T-cell (primary cell): ENCODE results near the gene AEBP1. TPM values are rescaled to one million over a fixed set of nuclear protein-coding genes. Genes with fewer than 3 reads are reported as not detected.

ENCODE experiments used
- ATAC-seq, 4 experiments: fragments of 200-7000 bp in 3 of 4; fragments of 150-1000 bp in 1 of 4; cut with Tn5 transposase; replicated peaks in 1 of 4; 1 replicate in 3 of 4; 2 replicates in 1 of 4; pipeline ENCODE4 v1.10.0; 2021; ENCODE audit warnings: moderate library complexity in 3 of 4, mild to moderate bottlenecking in 2 of 4, moderate number of reproducible peaks in 1 of 4
- CTCF ChIA-PET, 2 donors: fragments of 300-600 bp; sonication (Branson Sonifier 250); formaldehyde crosslinking; loops; one replicate each; lab custom pipeline; 2022; ENCODE audit warnings: antibody characterized with exemption in 2 of 2; lab: Charles Lee
- POLR2A ChIA-PET, 2 donors: fragments of 300-600 bp; sonication (Branson Sonifier 250); formaldehyde crosslinking; loops; one replicate each; lab custom pipeline; 2022; ENCODE audit warnings: antibody characterized with exemption in 2 of 2; lab: Charles Lee
- DNase-seq, 35 experiments: peaks; one replicate each; pipeline versions ENCODE4 v3.0.0 to v3.0.0-alpha.2; 2013 to 2023
- H3K27ac ChIP-seq: one replicate; pipeline ENCODE4 v1.5.1; 2013; ENCODE audit warnings: low read length
- H3K27me3 ChIP-seq, 2 experiments: replicated peaks in 1 of 2; 1 replicate in 1 of 2; 2 replicates in 1 of 2; pipeline versions ENCODE4 v1.6.1 to v1.7.0; 2013; ENCODE audit warnings: low read length in 1 of 2, mixed read lengths in 1 of 2; ENCODE audit not compliant: control insufficient read depth in 2 of 2, insufficient read depth in 2 of 2; ENCODE audit errors: extremely low read depth in 1 of 2
- H3K36me3 ChIP-seq, 2 donors: 1 replicate in 1 of 2; 2 replicates in 1 of 2; pipeline versions ENCODE4 v1.6.1 to v1.7.0; 2013; ENCODE audit warnings: low read length in 1 of 2; ENCODE audit not compliant: control insufficient read depth in 2 of 2, insufficient read depth in 1 of 2; ENCODE audit errors: extremely low read depth in 1 of 2
- H3K4me1 ChIP-seq, 2 experiments: 1 replicate in 1 of 2; 2 replicates in 1 of 2; pipeline versions ENCODE4 v1.6.1 to v1.7.0; 2013; ENCODE audit warnings: low read length in 2 of 2, mixed read lengths in 1 of 2; ENCODE audit not compliant: insufficient read depth in 2 of 2, control insufficient read depth in 1 of 2; ENCODE audit errors: extremely low read depth in 1 of 2
- H3K4me3 ChIP-seq, 2 donors: 1 replicate in 1 of 2; 2 replicates in 1 of 2; pipeline versions ENCODE4 v1.5.1 to v1.7.0; 2013; ENCODE audit warnings: mild to moderate bottlenecking in 2 of 2, low read length in 1 of 2, moderate library complexity in 1 of 2; ENCODE audit not compliant: control insufficient read depth in 1 of 2; ENCODE audit errors: extremely low read depth in 1 of 2
- H3K9me3 ChIP-seq: 2 replicates; pipeline ENCODE4 v1.7.0; 2013
- H3K27ac Mint-ChIP-seq, 2 donors: one replicate each; pipeline ENCODE4 v1.8.0; 2020 to 2021; ENCODE audit warnings: mild to moderate bottlenecking in 2 of 2, mixed read lengths in 2 of 2
- H3K27me3 Mint-ChIP-seq, 2 donors: one replicate each; pipeline ENCODE4 v1.8.0; 2021 to 2022; ENCODE audit warnings: mixed read lengths in 2 of 2
- H3K36me3 Mint-ChIP-seq: one replicate; pipeline ENCODE4 v1.8.0; 2021; ENCODE audit warnings: mixed read lengths
- H3K4me1 Mint-ChIP-seq, 3 donors: one replicate each; pipeline ENCODE4 v1.8.0; 2020 to 2022; ENCODE audit warnings: mixed read lengths in 3 of 3, mild to moderate bottlenecking in 1 of 3
- H3K4me3 Mint-ChIP-seq, 3 donors: one replicate each; pipeline ENCODE4 v1.8.0; 2020 to 2022; ENCODE audit warnings: mild to moderate bottlenecking in 3 of 3, mixed read lengths in 3 of 3, moderate library complexity in 3 of 3
- H3K9me3 Mint-ChIP-seq, 3 donors: one replicate each; pipeline ENCODE4 v1.8.0; 2020 to 2022; ENCODE audit warnings: mixed read lengths in 3 of 3
- WGBS: methylation state at CpG from one replicate; pipeline ENCODE4 v1.1.5; 2013; ENCODE audit warnings: missing lambda C conversion rate; ENCODE audit not compliant: insufficient coverage; 5-methylcytosine and 5-hydroxymethylcytosine counted together
- total RNA-seq, 35 experiments: library from RNA in 6 of 35; stranded (reverse) in 6 of 35; fragments of 120-200 nt in 1 of 35; gene quantifications; one replicate each; pipeline versions ENCODE4 v1.2.1 to v1.2.4 and lab custom pipeline; 2013 to 2026

The AEBP1 gene
- total RNA-seq, 5 donors from 2014 or later (not counting 1 experiment from before 2014, with no cell fraction given), result 18.1 to 28.4 (median 23.1) TPM

DNA sequence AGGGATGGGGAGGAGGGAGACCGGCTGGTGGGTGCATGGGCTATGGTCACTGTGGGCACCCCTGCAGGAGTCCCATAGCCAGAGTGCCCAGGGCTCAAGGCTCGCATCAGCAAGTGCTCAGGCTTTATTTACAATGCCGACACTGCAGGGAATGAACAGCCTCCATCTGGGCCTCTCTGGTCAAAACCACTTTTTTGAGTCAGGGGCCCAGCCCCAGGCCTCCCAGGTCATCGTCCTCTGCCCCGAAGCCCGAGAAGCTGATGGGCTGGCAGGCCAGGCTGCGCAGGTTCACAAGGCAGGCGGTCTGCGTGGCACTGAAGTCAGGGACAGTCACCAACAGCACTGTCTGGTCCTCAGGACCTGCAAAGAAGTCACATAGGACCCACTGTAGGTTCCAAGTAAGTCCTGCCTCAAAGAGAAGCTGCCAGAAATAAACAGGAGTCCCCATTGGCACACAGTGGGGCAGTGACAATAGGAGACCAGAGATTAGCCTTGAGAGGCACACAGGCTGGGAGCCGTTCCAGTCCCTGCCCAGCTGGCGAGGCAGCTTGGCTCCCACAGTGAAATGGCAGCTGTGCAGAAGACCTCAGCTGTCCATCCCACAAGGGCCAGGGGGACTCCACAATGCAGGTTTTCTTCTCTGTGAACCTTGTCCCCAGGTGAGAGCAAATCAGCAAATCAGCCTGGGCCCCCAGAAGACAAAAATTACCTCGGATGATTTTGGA, 10.6 kb downstream of the AEBP1 start:
- DNase-seq (no peak), ATAC-seq (no peak)
- ChIA-PET POLR2A (no interaction called here), CTCF (no interaction called here)
- Mint-ChIP-seq H3K9me3 (no peaks in the 10 kb centered on the region), H3K36me3 (peaks cover 27% of the 10 kb centered on the region), H3K4me1 (peaks cover 7 to 8% (median 7%) of the 10 kb centered on the region in 3 donors), H3K27ac (no peak overlapping the region), H3K27me3 (no peaks in the 10 kb centered on the region), H3K4me3 (no peak overlapping the region)
- H3K9me3 ChIP-seq, result no peaks in the 10 kb centered on the region
- H3K36me3 ChIP-seq, result peaks cover 24 to 29% of the 10 kb centered on the region in 2 donors
- H3K27me3 ChIP-seq, result no peaks in the 10 kb centered on the region
- H3K27ac ChIP-seq, result no peak overlapping the region
- 94% methylated on average over 12 of the region's 12 CpGs for WGBS
- H3K4me3 ChIP-seq, result no peak overlapping the region
- no peaks in the 10 kb centered on the region for H3K4me1 ChIP-seq

GRCh38 chr7:44116087-44116788, 12.1 kb downstream of the AEBP1 start:
- peaks cover 38% of the 10 kb centered on the region for H3K36me3 Mint-ChIP-seq
- WGBS, result 98% methylated on average over 12 of the region's 17 CpGs
- H3K4me3 Mint-ChIP-seq, result no peak overlapping the region

GRCh38 chr7:44116789-44117666, 12.9 kb downstream of the AEBP1 start:
- Histone ChIP-seq H3K4me3 (no peak overlapping the region), H3K36me3 (peaks cover 18 to 47% of the 10 kb centered on the region in 2 donors), H3K9me3 (no peaks in the 10 kb centered on the region), H3K27me3 (no peaks in the 10 kb centered on the region), H3K27ac (no peak overlapping the region), H3K4me1 (peaks cover 0 to 5% of the 10 kb centered on the region in 2 experiments)
- POLR2A ChIA-PET, result no interaction called here
- DNase-seq, result no peak
- ATAC-seq, result no peak
- Mint-ChIP-seq H3K27ac (no peak overlapping the region), H3K4me3 (no peak overlapping the region), H3K4me1 (peaks cover 19 to 27% (median 23%) of the 10 kb centered on the region in 3 donors), H3K36me3 (peaks cover 38% of the 10 kb centered on the region), H3K9me3 (no peaks in the 10 kb centered on the region), H3K27me3 (no peaks in the 10 kb centered on the region)
- CTCF ChIA-PET, result no interaction called here
- 96% methylated on average over 18 of the region's 25 CpGs for WGBS

More at GRCh38 chr7:44116087-44116788, 12.1 kb downstream of the AEBP1 start:
- ATAC-seq (no peak), DNase-seq (no peak)
- H3K27me3 Mint-ChIP-seq, result no peaks in the 10 kb centered on the region
- Histone ChIP-seq H3K27ac (no peak overlapping the region), H3K9me3 (no peaks in the 10 kb centered on the region), H3K4me1 (no peaks in the 10 kb centered on the region), H3K27me3 (no peaks in the 10 kb centered on the region), H3K36me3 (peaks cover 22 to 43% of the 10 kb centered on the region in 2 donors), H3K4me3 (no peak overlapping the region)
- H3K27ac Mint-ChIP-seq, result no peak overlapping the region
- ChIA-PET POLR2A (no interaction called here), CTCF (no interaction called here)
- H3K9me3 Mint-ChIP-seq, result no peaks in the 10 kb centered on the region
- H3K4me1 Mint-ChIP-seq, result peaks cover 19 to 20% (median 20%) of the 10 kb centered on the region in 3 donors

DNA sequence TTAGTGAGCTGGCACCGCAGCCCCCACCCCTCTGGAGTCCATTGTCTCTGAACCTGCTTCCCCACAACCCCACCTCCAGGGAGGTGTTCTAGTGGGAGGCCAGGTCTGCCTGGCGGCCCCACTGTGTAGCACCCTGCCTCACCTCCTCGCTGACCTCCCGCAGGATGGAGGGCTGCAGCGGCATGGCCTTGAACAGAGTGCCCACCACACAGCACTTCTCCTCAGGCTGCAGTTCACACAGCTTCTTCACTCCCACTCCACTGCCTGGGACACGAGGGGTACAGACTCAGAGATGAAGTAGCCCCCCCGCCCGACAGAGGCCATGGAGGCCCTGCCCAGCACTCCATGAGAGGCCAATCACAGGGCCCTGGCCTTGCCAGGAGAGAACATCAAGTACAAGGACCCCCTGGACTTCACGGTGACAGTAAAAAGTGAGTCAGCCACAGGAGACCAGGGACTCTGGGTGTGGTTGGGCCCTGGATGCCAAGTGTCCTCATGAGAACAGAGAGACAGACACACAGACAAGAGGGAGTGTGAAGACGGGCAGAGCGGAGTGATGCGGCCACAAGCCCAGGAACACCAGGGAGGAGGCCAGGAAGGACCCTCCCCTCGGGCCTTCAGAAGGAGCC, 13.8 kb downstream of the AEBP1 start:
- H3K27me3 Mint-ChIP-seq, result no peaks in the 10 kb centered on the region
- no peak for DNase-seq
- Histone ChIP-seq H3K27me3 (no peaks in the 10 kb centered on the region), H3K4me1 (peaks cover 6 to 14% of the 10 kb centered on the region in 2 experiments), H3K36me3 (peaks cover 16 to 47% of the 10 kb centered on the region in 2 donors), H3K4me3 (no peak overlapping the region), H3K27ac (no peak overlapping the region), H3K9me3 (no peaks in the 10 kb centered on the region)
- peaks cover 28 to 36% (median 32%) of the 10 kb centered on the region in 3 donors for H3K4me1 Mint-ChIP-seq
- no peak for ATAC-seq
- WGBS, result 98% methylated on average over 11 of the region's 13 CpGs
- no peaks in the 10 kb centered on the region for H3K9me3 Mint-ChIP-seq
- no peak overlapping the region for H3K27ac Mint-ChIP-seq
- ChIA-PET CTCF (no interaction called here), POLR2A (no interaction called here)
- no peak overlapping the region for H3K4me3 Mint-ChIP-seq
- H3K36me3 Mint-ChIP-seq, result peaks cover 38% of the 10 kb centered on the region

- H3K4me1 Mint-ChIP-seq, result peaks cover 37 to 42% (median 38%) of the 10 kb centered on the region in 3 donors
- H3K4me3 Mint-ChIP-seq, result no peak overlapping the region
- H3K36me3 Mint-ChIP-seq, result peaks cover 25% of the 10 kb centered on the region
- WGBS, result 100% methylated on average over 8 of the region's 8 CpGs
- peaks cover 6 to 22% of the 10 kb centered on the region in 2 experiments for H3K4me1 ChIP-seq
- H3K27me3 ChIP-seq, result peaks cover 0 to 3% of the 10 kb centered on the region in 2 experiments
- no peaks in the 10 kb centered on the region for H3K9me3 Mint-ChIP-seq
- no peak for ATAC-seq
- peaks cover 16 to 42% of the 10 kb centered on the region in 2 donors for H3K36me3 ChIP-seq
- no peak overlapping the region for H3K27ac ChIP-seq
- no peak for DNase-seq
- POLR2A ChIA-PET, result no interaction called here
- no peak overlapping the region for H3K27ac Mint-ChIP-seq
- H3K27me3 Mint-ChIP-seq, result no peaks in the 10 kb centered on the region
- no peak overlapping the region for H3K4me3 ChIP-seq
- CTCF ChIA-PET, result no interaction called here
- H3K9me3 ChIP-seq, result no peaks in the 10 kb centered on the region
Measured at GRCh38 chr7:44119829-44120380, 15.8 kb downstream of the AEBP1 start.
